NCI-H1092 treated with DMSO at 0.1 percent for 48 hours (cell line): Measurements from ENCODE around the gene CLTA.
A peak's percentile ranks its signal among the peaks of the same experiment; 100 is the strongest.
"Not testable (repeated sequence)": the region's sequence is repeated elsewhere in the genome, so short reads cannot be mapped to it uniquely, and the experiment has no call there.

Source experiments
- DNase-seq: peaks from one replicate; lab custom pipeline; 2025; lab: John Stamatoyannopoulos, UW

The CLTA gene

GRCh38 chr9:36239675-36240074, 49.0 kb downstream of the CLTA start:
- DNase-seq: not testable (repeated sequence)

DNA sequence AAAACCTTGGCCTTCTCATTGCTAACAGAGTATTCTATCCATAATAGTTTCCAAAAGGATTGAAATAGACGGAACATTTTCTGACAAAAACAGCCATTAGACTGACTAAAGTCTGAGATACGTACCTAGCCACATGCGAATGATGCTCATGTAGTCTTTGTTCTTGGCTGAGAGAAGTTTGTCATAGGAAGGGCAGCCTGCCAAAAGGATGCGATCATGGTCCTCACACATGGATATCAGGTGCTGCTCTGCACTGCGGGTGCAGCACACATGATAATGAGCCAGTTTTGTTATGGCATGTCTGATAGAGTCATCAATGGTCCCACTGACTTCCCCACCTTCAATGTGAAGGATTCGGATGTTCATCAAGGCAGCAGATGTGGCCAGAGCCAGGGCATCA, 55.2 kb downstream of the CLTA start:
- no peak for DNase-seq

- DNase-seq: no peak
Observed at GRCh38 chr9:36247356-36247755, 56.6 kb downstream of the CLTA start.

- DNase-seq: peak; percentile 17
Observed at GRCh38 chr9:36248061-36248460, 57.3 kb downstream of the CLTA start.

- DNase-seq: no peak
Observed at GRCh38 chr9:36249189-36249588, 58.5 kb downstream of the CLTA start.

- no peak for DNase-seq
Observed at GRCh38 chr9:36250079-36250478, 59.4 kb downstream of the CLTA start.

DNA sequence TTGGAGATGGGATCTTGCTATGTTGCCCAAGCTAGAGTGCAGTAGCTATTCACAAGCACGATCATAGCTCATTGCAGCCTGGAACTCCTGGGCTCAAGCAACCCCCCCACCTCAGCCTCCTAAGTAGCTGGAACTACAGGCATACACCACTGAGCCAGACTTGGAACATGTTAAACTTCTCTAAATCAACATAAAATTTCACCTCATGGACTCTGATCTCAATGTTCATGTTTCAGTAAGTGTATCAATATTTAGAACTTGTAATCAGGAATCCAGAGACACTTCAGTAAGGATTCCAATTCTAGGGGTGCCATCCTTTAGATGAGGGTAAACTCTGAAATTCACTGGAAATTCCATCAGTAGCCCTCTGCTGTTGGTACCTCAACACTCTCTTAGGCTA, 60.7 kb downstream of the CLTA start:
- DNase-seq: no peak

- DNase-seq: peak; percentile 97
Observed at GRCh38 chr9:36258208-36258995, 67.7 kb downstream of the CLTA start, which contains the start of gene GNE. Gene GNE, minus strand, starts transcription at chr9:36258448. Its CDS starts 9,093 bp downstream, at chr9:36249355.

DNA sequence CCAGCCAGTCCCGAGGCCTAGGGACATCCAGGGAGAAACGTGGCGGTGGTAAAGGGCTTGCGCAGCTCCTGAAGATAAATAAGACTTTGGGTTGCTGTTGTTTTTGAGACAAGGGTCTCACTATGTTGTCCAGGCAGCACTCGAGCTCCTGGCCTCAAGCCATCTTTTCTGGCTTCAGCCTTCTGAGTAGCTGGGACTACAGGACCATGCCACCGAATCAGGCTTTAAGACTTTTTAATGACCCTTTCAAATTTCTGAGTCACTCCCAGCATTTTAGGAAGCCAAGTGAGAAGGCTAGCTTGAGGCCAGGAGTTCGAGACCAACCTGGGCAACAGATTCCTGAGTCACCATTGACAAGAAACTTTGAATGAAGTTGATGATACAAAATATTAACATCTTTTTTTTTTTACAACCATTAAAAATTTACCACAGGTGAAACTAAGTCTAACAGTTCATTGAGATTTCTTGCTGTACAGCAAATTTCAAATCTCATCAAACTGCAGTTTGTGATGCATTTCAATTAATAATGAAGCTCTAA, 68.3 kb downstream of the CLTA start:
- peak; percentile 53 for DNase-seq
